ENCODE measurements around the gene PARD3B. TPM values are rescaled to one million over a fixed set of nuclear protein-coding genes. Genes with fewer than 3 reads are reported as not detected.
"Not testable (repeated sequence)": the region's sequence is repeated elsewhere in the genome, so short reads cannot be mapped to it uniquely, and the experiment has no call there.

PARD3B gene
- total and polyA plus RNA-seq, 7 donors = 3.2 to 64.0 (median 42.5) TPM

GRCh38 chr2:204545861-204546735 is 823 bp downstream of the PARD3B start:
- no peaks in the 10 kb centered on the region for H3K36me3 ChIP-seq
- no peaks in the 10 kb centered on the region for H3K9me3 ChIP-seq
- intact Hi-C loops (cut with DNase I) = loop anchor here (2.0 to 10.0 kb wide), 2 partner anchors 143 to 1139 kb away; partner anchors contain the start of gene NRP2
- no peak for TF ChIP-seq EP300 (IDR thresholded peaks at IDR 0.05)
- no peaks in the 10 kb centered on the region for H3K27me3 ChIP-seq
- H3K4me3 ChIP-seq = peak overlapping the region; percentile 93 to 99 (median 96)
- 2 to 7% methylated on average over 45 of the region's 45 CpGs for WGBS, 2 donors
- peak; percentile 68 for DNase-seq
- H3K27ac ChIP-seq = peak overlapping the region; percentile 93 to 95 (median 94)
- H3K4me1 ChIP-seq = peaks cover 0 to 55% (median 42%) of the 10 kb centered on the region in 4 donors

- peaks cover 0 to 66% (median 48%) of the 10 kb centered on the region in 4 donors for H3K4me1 ChIP-seq
- H3K36me3 ChIP-seq = no peaks in the 10 kb centered on the region
- intact Hi-C loops (cut with DNase I) = no loop called here
- TF ChIP-seq POLR2AphosphoS5 (IDR thresholded peaks at IDR 0.05) (peak in 1 of 4 donors; percentile 16), EP300 (IDR thresholded peaks at IDR 0.05) (no peak), CTCF (IDR thresholded peaks at IDR 0.05) (no peak)
- H3K4me3 ChIP-seq = no peak overlapping the region
- 72 to 73% methylated on average over 3 of the region's 3 CpGs for whole genome bisulfite sequencing, 2 donors
- H3K9me3 ChIP-seq = no peaks in the 10 kb centered on the region
- no peaks in the 10 kb centered on the region for H3K27me3 ChIP-seq
- DNase-seq = no peak
- H3K27ac ChIP-seq = peak overlapping the region; percentile 65 to 95 (median 82)
Measured at GRCh38 chr2:204550751-204551511, 5.7 kb downstream of the PARD3B start.

- no peak for DNase-seq
- Histone ChIP-seq H3K9me3 (no peaks in the 10 kb centered on the region), H3K36me3 (no peaks in the 10 kb centered on the region), H3K27ac (peak overlapping the region in 3 of 4 donors; percentile 65 to 95 (median 94)), H3K4me3 (no peak overlapping the region), H3K27me3 (no peaks in the 10 kb centered on the region), H3K4me1 (peaks cover 0 to 60% (median 48%) of the 10 kb centered on the region in 4 donors)
- TF ChIP-seq POLR2AphosphoS5 (IDR thresholded peaks at IDR 0.05) = no peak
- TF ChIP-seq EP300 (IDR thresholded peaks at IDR 0.05) = no peak
- TF ChIP-seq CTCF (IDR thresholded peaks at IDR 0.05) = no peak
- TF ChIP-seq POLR2A (IDR thresholded peaks at IDR 0.05) = no peak
- intact Hi-C loops (cut with DNase I) = no loop called here
- 17 to 63% methylated on average over 3 of the region's 3 CpGs for WGBS, 2 donors
Measured at GRCh38 chr2:204551512-204551863, 6.2 kb downstream of the PARD3B start.

GRCh38 chr2:204557604-204558003 is 12.3 kb downstream of the PARD3B start:
- Histone ChIP-seq H3K4me3 (no peak overlapping the region), H3K9me3 (no peaks in the 10 kb centered on the region), H3K27ac (no peak overlapping the region), H3K36me3 (no peaks in the 10 kb centered on the region), H3K27me3 (no peaks in the 10 kb centered on the region), H3K4me1 (peaks cover 0 to 20% (median 10%) of the 10 kb centered on the region in 4 donors)
- intact Hi-C loops (cut with DNase I) = no loop called here
- no peak for DNase-seq
- 89 to 95% methylated on average over 1 of the region's 1 CpG for WGBS, 2 donors
- TF ChIP-seq POLR2AphosphoS5 (IDR thresholded peaks at IDR 0.05) (no peak), EP300 (IDR thresholded peaks at IDR 0.05) (no peak), POLR2A (IDR thresholded peaks at IDR 0.05) (no peak)

GRCh38 chr2:204559358-204559757 is 14.1 kb downstream of the PARD3B start:
- DNase-seq; H3K4me3 ChIP-seq; intact Hi-C loops (cut with DNase I); H3K27ac ChIP-seq; H3K27me3 ChIP-seq; H3K9me3 ChIP-seq; H3K36me3 ChIP-seq: not testable (repeated sequence)
- peaks cover 0 to 19% (median 9%) of the 10 kb centered on the region in 4 donors for H3K4me1 ChIP-seq

GRCh38 chr2:204560902-204561301 is 15.6 kb downstream of the PARD3B start:
- Histone ChIP-seq H3K36me3 (no peaks in the 10 kb centered on the region), H3K4me1 (peaks cover 0 to 16% (median 9%) of the 10 kb centered on the region in 4 donors), H3K27ac (no peak overlapping the region), H3K9me3 (no peaks in the 10 kb centered on the region), H3K4me3 (no peak overlapping the region), H3K27me3 (no peaks in the 10 kb centered on the region)
- 79 to 95% methylated on average over 3 of the region's 3 CpGs for WGBS, 2 donors
- no peak for TF ChIP-seq POLR2AphosphoS5 (IDR thresholded peaks at IDR 0.05)
- TF ChIP-seq EP300 (IDR thresholded peaks at IDR 0.05) = no peak
- TF ChIP-seq CTCF (IDR thresholded peaks at IDR 0.05) = no peak
- no peak for TF ChIP-seq POLR2A (IDR thresholded peaks at IDR 0.05)
- intact Hi-C loops (cut with DNase I) = no loop called here
- no peak for DNase-seq

Measured in sigmoid colon (tissue), 7 donors.